Choroid plexus epithelial cell (primary cell): ENCODE results near the gene FRZB.

Experiments
- DNase-seq: peaks from one replicate; pipeline ENCODE4 v3.0.0-alpha.2; 2010; ENCODE audit warnings: low read depth
- H3K4me3 ChIP-seq: 2 replicates; pipeline ENCODE4 v1.5.1; 2011; ENCODE audit warnings: low read depth, mild to moderate bottlenecking, control low read depth, low read length, moderate library complexity
- CTCF ChIP-seq: conservative IDR thresholded peaks from 2 replicates; pipeline ENCODE4 v1.5.1; 2011; ENCODE audit warnings: low read depth, mild to moderate bottlenecking, control low read depth, inconsistent platforms, low read length, moderate library complexity

The FRZB gene

GRCh38 chr2:182860858-182861257, 5.6 kb downstream of the FRZB start:
- no peak overlapping the region for H3K4me3 ChIP-seq
- TF ChIP-seq CTCF: no peak
- no peak for DNase-seq

GRCh38 chr2:182858671-182859070, 7.8 kb downstream of the FRZB start:
- DNase-seq: peak; percentile 54
- TF ChIP-seq CTCF: no peak
- H3K4me3 ChIP-seq: no peak overlapping the region

GRCh38 chr2:182855376-182855775, 11.1 kb downstream of the FRZB start:
- TF ChIP-seq CTCF: no peak
- DNase-seq: no peak
- no peak overlapping the region for H3K4me3 ChIP-seq

- no peak overlapping the region for H3K4me3 ChIP-seq
- no peak for DNase-seq
- TF ChIP-seq CTCF: no peak
Measured at GRCh38 chr2:182854375-182855105, 11.9 kb downstream of the FRZB start.

- H3K4me3 ChIP-seq: no peak overlapping the region
- peak; percentile 34 for DNase-seq
- TF ChIP-seq CTCF: no peak
Measured at GRCh38 chr2:182852801-182853200, 13.6 kb downstream of the FRZB start.

- TF ChIP-seq CTCF: no peak
- no peak overlapping the region for H3K4me3 ChIP-seq
- no peak for DNase-seq
Measured at GRCh38 chr2:182852090-182852489, 14.3 kb downstream of the FRZB start.

GRCh38 chr2:182845794-182846417, 20.5 kb downstream of the FRZB start:
- no peak overlapping the region for H3K4me3 ChIP-seq
- no peak for TF ChIP-seq CTCF
- no peak for DNase-seq
